Endothelial cell of umbilical vein (primary cell): ENCODE measurements around the gene THEM5. TPM values are rescaled to one million over a fixed set of nuclear protein-coding genes. Genes with fewer than 3 reads are reported as not detected.

ENCODE experiments used
- BruUV-seq: library from RNA; stranded (reverse); fragments of 400-500 nt; replicated peaks from 2 replicates; lab custom pipeline; 2021; lab: Mats Ljungman, UMichigan
- CTCF ChIA-PET: fragments of 300-600, 350-600 bp; sonication (Branson Sonifier 250); formaldehyde crosslinking; loops from one replicate; lab custom pipeline; 2021; ENCODE audit warnings: antibody characterized with exemption, inconsistent platforms; lab: Charles Lee
- POLR2A ChIA-PET: fragments of 300-600, 350-600 bp; sonication (Branson Sonifier 250); formaldehyde crosslinking; loops from one replicate; lab custom pipeline; 2021; ENCODE audit warnings: antibody characterized with exemption, inconsistent platforms; lab: Charles Lee
- DNase-seq: peaks from one replicate; pipeline ENCODE4 v3.0.0-alpha.2; 2011; ENCODE audit warnings: low read depth, low spot score
- FAIRE-seq: peaks from 2 replicates; lab custom pipeline; 2011; peaks lifted over from hg19 to GRCh38; lab: Jason Lieb, UNC
- H2AFZ ChIP-seq: 2 replicates; pipeline ENCODE4 v1.6.0; 2012; ENCODE audit warnings: low read depth, low read length, control low read depth, inconsistent platforms
- H3K27ac ChIP-seq: 2 replicates; pipeline ENCODE4 v1.5.1; 2011; ENCODE audit warnings: low read depth, mild to moderate bottlenecking, control low read depth, low read length, moderate library complexity; ENCODE audit not compliant: insufficient read depth
- H3K27me3 ChIP-seq, 2 experiments: 2 replicates each; pipeline versions ENCODE4 v1.6.0 to v1.6.1; 2011; ENCODE audit warnings: low read length in 2 of 2, mixed read lengths in 1 of 2; ENCODE audit not compliant: control insufficient read depth in 2 of 2, insufficient read depth in 2 of 2
- H3K36me3 ChIP-seq, 2 experiments: 2 replicates in 1 of 2; 3 replicates in 1 of 2; pipeline ENCODE4 v1.5.1; 2011; ENCODE audit warnings: low read length in 2 of 2, mild to moderate bottlenecking in 1 of 2, moderate library complexity in 1 of 2; ENCODE audit not compliant: control insufficient read depth in 2 of 2, insufficient read depth in 2 of 2; ENCODE audit errors: extremely low read depth in 1 of 2
- H3K4me1 ChIP-seq: 3 replicates; pipeline ENCODE4 v1.5.1; 2011; ENCODE audit warnings: mild to moderate bottlenecking, low read length; ENCODE audit not compliant: control insufficient read depth, insufficient read depth; ENCODE audit errors: extremely low read depth
- H3K4me2 ChIP-seq: 2 replicates; pipeline ENCODE4 v1.6.1; 2011; ENCODE audit warnings: low read length, control low read depth, mixed read lengths; ENCODE audit not compliant: insufficient read depth
- H3K4me3 ChIP-seq, 3 experiments: fragments of 200-600 bp in 1 of 3; sonication (generic), shearing (Covaris generic) in 1 of 3; replicated peaks in 1 of 3; 2 replicates each; pipeline ENCODE4 v1.5.1; 2011 to 2016; ENCODE audit warnings: control low read depth in 3 of 3, low read length in 3 of 3, mild to moderate bottlenecking in 2 of 3, inconsistent platforms in 1 of 3, low read depth in 1 of 3, moderate library complexity in 1 of 3; ENCODE audit not compliant: insufficient read depth in 1 of 3
- H3K79me2 ChIP-seq: 2 replicates; pipeline ENCODE4 v1.6.0; 2012; ENCODE audit warnings: low read length, inconsistent platforms; ENCODE audit not compliant: control insufficient read depth, insufficient read depth
- H3K9ac ChIP-seq: replicated peaks from 2 replicates; pipeline ENCODE3; 2011; ENCODE audit warnings: low read length, control low read depth; ENCODE audit not compliant: insufficient read depth; ENCODE audit errors: extremely low read depth
- H3K9me1 ChIP-seq: replicated peaks from 3 replicates; pipeline ENCODE4 v1.6.0; 2011; ENCODE audit warnings: mild to moderate bottlenecking, low read length; ENCODE audit not compliant: control insufficient read depth, insufficient read depth; ENCODE audit errors: extremely low read depth
- H3K9me3 ChIP-seq: replicated peaks from 2 replicates; pipeline ENCODE4 v1.5.1; 2012; ENCODE audit warnings: low read length, inconsistent platforms; ENCODE audit not compliant: control insufficient read depth, insufficient read depth
- H4K20me1 ChIP-seq: replicated peaks from 2 replicates; pipeline ENCODE3; 2011; ENCODE audit warnings: mild to moderate bottlenecking, low read length; ENCODE audit not compliant: control insufficient read depth, insufficient read depth; ENCODE audit errors: extremely low read depth
- EZH2 ChIP-seq: IDR thresholded peaks from 2 replicates; pipeline ENCODE4 v1.6.1; 2012; ENCODE audit warnings: borderline replicate concordance, low read depth, mild to moderate bottlenecking, moderate library complexity, low read length, inconsistent platforms; ENCODE audit not compliant: severe bottlenecking
- FOS ChIP-seq: IDR thresholded peaks from 2 replicates; pipeline ENCODE4 v1.6.1; 2011; ENCODE audit warnings: mild to moderate bottlenecking, low read length, moderate library complexity, borderline replicate concordance; ENCODE audit not compliant: insufficient read depth
- GATA2 ChIP-seq: IDR thresholded peaks from 2 replicates; pipeline ENCODE4 v1.7.0; 2011; ENCODE audit warnings: low read depth, mild to moderate bottlenecking, moderate library complexity, mixed read lengths, low read length; ENCODE audit not compliant: insufficient read length, insufficient read depth
- JUN ChIP-seq: IDR thresholded peaks from 2 replicates; pipeline ENCODE4 v1.6.1; 2011; ENCODE audit warnings: borderline replicate concordance, low read depth; ENCODE audit not compliant: insufficient read length, insufficient read depth
- MYC ChIP-seq: IDR thresholded peaks from one replicate; pipeline ENCODE4 v1.6.1; 2011; ENCODE audit warnings: mild to moderate bottlenecking, low read depth, low read length
- POLR2A ChIP-seq: IDR thresholded peaks from 2 replicates; pipeline ENCODE4 v1.6.1; 2012; ENCODE audit warnings: low read depth, mild to moderate bottlenecking, control low read depth, low read length
- POLR2AphosphoS5 ChIP-seq: IDR thresholded peaks from 2 replicates; pipeline ENCODE4 v1.6.1; 2012; ENCODE audit warnings: low read depth, mild to moderate bottlenecking, control low read depth, low read length, moderate library complexity; ENCODE audit not compliant: insufficient read depth
- dilution Hi-C: fragments of 300-500 bp; cut with MboI; formaldehyde crosslinking; loops from one replicate; pipeline ENCODE4 v1.15.0; 2019; ENCODE audit warnings: low sequenced_read_pairs; ENCODE audit not compliant: extremely low pct_ligation_motif_present
- intact Hi-C: fragments of 100-400 bp; cut with micrococcal nuclease; formaldehyde crosslinking; loops from one replicate; pipeline ENCODE4 v1.10.0; 2022
- polyA plus RNA-seq, 4 experiments: library from polyadenylated mRNA; depleted of rRNA in 3 of 4; stranded (reverse) in 3 of 4; unstranded in 1 of 4; fragments of >200 nt; gene quantifications; 2 replicates each; pipeline versions ENCODE4 v1.2.1 to v1.2.3, GENCODE V29; 2011 to 2012; ENCODE audit warnings: missing spikeins in 1 of 4
- total RNA-seq: library from RNA; stranded (reverse); gene quantifications from 2 replicates; pipeline ENCODE4 v1.2.3, GENCODE V29; 2021
- TF ChIP-seq, protein P1 (sequence below), 2 donors: IDR thresholded peaks; 1 replicate in 1 of 2; 2 replicates in 1 of 2; pipeline ENCODE4 v1.5.1; 2011; ENCODE audit warnings: low read length in 2 of 2, mild to moderate bottlenecking in 2 of 2, moderate library complexity in 2 of 2, control low read depth in 1 of 2, inconsistent platforms in 1 of 2, low read depth in 1 of 2; ENCODE audit not compliant: insufficient read depth in 1 of 2; ENCODE audit errors: extremely low read depth in 1 of 2
- TF ChIP-seq, protein P2 (sequence below): IDR thresholded peaks from 2 replicates; pipeline ENCODE4 v1.6.1; 2011; ENCODE audit not compliant: insufficient read depth, insufficient read length

Gene THEM5
- total and polyA plus RNA-seq, 2 donors (not counting 3 experiments of a cell fraction or from before 2014, with no cell fraction given), result not detected

DNA sequence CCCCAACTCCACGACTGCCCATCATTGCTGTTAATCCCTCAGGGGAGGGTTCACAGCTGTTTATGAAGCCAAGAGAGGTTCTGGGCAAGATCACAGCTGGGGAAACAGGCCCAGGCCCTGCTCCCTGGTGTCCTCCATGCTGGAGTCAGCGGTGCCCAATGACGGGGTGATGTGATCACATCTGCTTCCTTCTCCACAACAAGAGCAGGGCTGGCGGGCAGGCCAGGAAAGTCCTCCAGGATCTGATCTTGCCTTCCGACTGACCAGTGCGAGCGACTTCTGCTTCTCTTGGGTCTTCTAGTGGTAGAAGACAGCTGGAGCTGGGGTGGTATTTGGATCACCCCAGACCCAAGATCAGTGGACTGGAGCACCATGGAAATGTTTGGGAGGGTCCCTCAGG is 47.3 kb downstream of the THEM5 start:
- Histone ChIP-seq H3K4me2 (no peak overlapping the region), H3K9ac (no peak overlapping the region), H3K27me3 (peaks cover 17 to 23% of the 10 kb centered on the region in 2 experiments), H3K79me2 (no peaks in the 10 kb centered on the region), H3K27ac (no peak overlapping the region), H3K9me3 (no peaks in the 10 kb centered on the region), H3K4me1 (no peaks in the 10 kb centered on the region), H3K36me3 (no peaks in the 10 kb centered on the region), H3K4me3 (no peak overlapping the region), H3K9me1 (no peaks in the 10 kb centered on the region), H2AFZ (no peak overlapping the region), H4K20me1 (no peaks in the 10 kb centered on the region)
- BruUV-seq, result no TSS peak
- intact Hi-C loops, result no loop called here
- POLR2A ChIA-PET, result no interaction called here
- no peak for TF ChIP-seq EZH2
- TF ChIP-seq POLR2A, result no peak
- TF ChIP-seq GATA2, result no peak
- TF ChIP-seq, protein P1, sequence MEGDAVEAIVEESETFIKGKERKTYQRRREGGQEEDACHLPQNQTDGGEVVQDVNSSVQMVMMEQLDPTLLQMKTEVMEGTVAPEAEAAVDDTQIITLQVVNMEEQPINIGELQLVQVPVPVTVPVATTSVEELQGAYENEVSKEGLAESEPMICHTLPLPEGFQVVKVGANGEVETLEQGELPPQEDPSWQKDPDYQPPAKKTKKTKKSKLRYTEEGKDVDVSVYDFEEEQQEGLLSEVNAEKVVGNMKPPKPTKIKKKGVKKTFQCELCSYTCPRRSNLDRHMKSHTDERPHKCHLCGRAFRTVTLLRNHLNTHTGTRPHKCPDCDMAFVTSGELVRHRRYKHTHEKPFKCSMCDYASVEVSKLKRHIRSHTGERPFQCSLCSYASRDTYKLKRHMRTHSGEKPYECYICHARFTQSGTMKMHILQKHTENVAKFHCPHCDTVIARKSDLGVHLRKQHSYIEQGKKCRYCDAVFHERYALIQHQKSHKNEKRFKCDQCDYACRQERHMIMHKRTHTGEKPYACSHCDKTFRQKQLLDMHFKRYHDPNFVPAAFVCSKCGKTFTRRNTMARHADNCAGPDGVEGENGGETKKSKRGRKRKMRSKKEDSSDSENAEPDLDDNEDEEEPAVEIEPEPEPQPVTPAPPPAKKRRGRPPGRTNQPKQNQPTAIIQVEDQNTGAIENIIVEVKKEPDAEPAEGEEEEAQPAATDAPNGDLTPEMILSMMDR (IDR thresholded peaks at IDR 0.05; ENCODE audit: extremely low read depth in 1 of 2, insufficient read depth in 1 of 2, low read depth in 1 of 2, low read length in 2 of 2), result no peak
- TF ChIP-seq FOS, result no peak
- no peak for TF ChIP-seq MYC
- TF ChIP-seq POLR2AphosphoS5, result no peak
- TF ChIP-seq JUN, result no peak
- TF ChIP-seq, protein P2, sequence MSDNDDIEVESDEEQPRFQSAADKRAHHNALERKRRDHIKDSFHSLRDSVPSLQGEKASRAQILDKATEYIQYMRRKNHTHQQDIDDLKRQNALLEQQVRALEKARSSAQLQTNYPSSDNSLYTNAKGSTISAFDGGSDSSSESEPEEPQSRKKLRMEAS, result no peak
- no peak for FAIRE-seq
- dilution Hi-C loops, result no loop called here
- CTCF ChIA-PET, result interaction anchor here (0.8 to 2.4 kb wide), 4 partner anchors 17 to 113 kb away, joined by 3 to 8 read pairs (median 4); no protein-coding TSS in a partner anchor
- DNase-seq, result no peak
